ENCODE data around the gene NUP153. TPM values are rescaled to one million over a fixed set of nuclear protein-coding genes. Genes with fewer than 3 reads are reported as not detected.

NUP153 gene
- total and polyA plus RNA-seq, 2 of the 8 experiments (the other 6 are each of a cell fraction or from before 2014, with no cell fraction given): 47.0 to 84.8 TPM

GRCh38 chr6:17740559-17741220, 34.0 kb upstream of the NUP153 start (continued):
- TF ChIP-seq CHD7 (IDR thresholded peaks at IDR 0.05; ENCODE audit: insufficient replicate concordance, low read length) (no peak), TAF7 (optimal IDR thresholded peaks at IDR 0.05; ENCODE audit: borderline replicate concordance, low read depth, low read length) (no peak), TEAD4 (IDR thresholded peaks at IDR 0.05; ENCODE audit: low read depth, low read length) (no peak), PHF8 (conservative IDR thresholded peaks at IDR 0.05; ENCODE audit: low read depth, low read length) (no peak), HDAC6 (IDR thresholded peaks at IDR 0.05; ENCODE audit: low read depth, low read length) (no peak), RXRA (IDR thresholded peaks at IDR 0.05; ENCODE audit: insufficient read depth, low read depth, low read length) (no peak), EGR1 (IDR thresholded peaks at IDR 0.05; ENCODE audit: borderline replicate concordance, low read depth, low read length) (no peak), ASH2L (IDR thresholded peaks at IDR 0.05; ENCODE audit: low read length) (no peak)
